GM12801 (cell line): ENCODE data around the gene MAP3K13.

Source experiments
- CTCF ChIP-seq: IDR thresholded peaks from one replicate; pipeline ENCODE4 v1.5.1; 2011; ENCODE audit warnings: control low read depth; ENCODE audit not compliant: insufficient read length; ENCODE audit errors: extremely low read depth

Gene MAP3K13

GRCh38 chr3:185530856-185531255, 167.9 kb downstream of the MAP3K13 start:
- TF ChIP-seq CTCF, result no peak

GRCh38 chr3:185532901-185533300, 170.0 kb downstream of the MAP3K13 start:
- TF ChIP-seq CTCF, result no peak

- no peak for TF ChIP-seq CTCF
Observed at GRCh38 chr3:185534511-185534910, 171.6 kb downstream of the MAP3K13 start.

- TF ChIP-seq CTCF, result no peak
Observed at GRCh38 chr3:185537369-185537970, 174.5 kb downstream of the MAP3K13 start.
